GM21717 (cell line): ENCODE results near the gene ADARB2.

Experiments used
- ATAC-seq: cut with Tn5 transposase; IDR thresholded peaks from one replicate; pipeline ENCODE4 v1.9.1; 2021; ENCODE audit warnings: mild to moderate bottlenecking, moderate library complexity; ENCODE audit not compliant: unreplicated experiment

ADARB2 gene

GRCh38 chr10:1380088-1380671 lies 357.1 kb downstream of the ADARB2 start:
- no peak for ATAC-seq

- no peak for ATAC-seq
Observed at GRCh38 chr10:1379601-1380000, 357.7 kb downstream of the ADARB2 start.

- no peak for ATAC-seq
Observed at GRCh38 chr10:1378473-1378872, 358.9 kb downstream of the ADARB2 start.

GRCh38 chr10:1377740-1378397 lies 359.5 kb downstream of the ADARB2 start:
- no peak for ATAC-seq

- ATAC-seq, result no peak
Observed at GRCh38 chr10:1377231-1377630, 360.1 kb downstream of the ADARB2 start.

- no peak for ATAC-seq
Observed at GRCh38 chr10:1376384-1376945, 360.9 kb downstream of the ADARB2 start.

- no peak for ATAC-seq
Observed at GRCh38 chr10:1375346-1376170, 361.8 kb downstream of the ADARB2 start.

GRCh38 chr10:1374511-1375345 lies 362.6 kb downstream of the ADARB2 start:
- ATAC-seq, result no peak

- no peak for ATAC-seq
Observed at GRCh38 chr10:1373287-1373686, 364.0 kb downstream of the ADARB2 start.

- no peak for ATAC-seq
Observed at GRCh38 chr10:1372212-1372611, 365.1 kb downstream of the ADARB2 start.

- no peak for ATAC-seq
Observed at GRCh38 chr10:1370298-1370697, 367.0 kb downstream of the ADARB2 start.

GRCh38 chr10:1369665-1370064 lies 367.7 kb downstream of the ADARB2 start:
- no peak for ATAC-seq

GRCh38 chr10:1369197-1369596 lies 368.1 kb downstream of the ADARB2 start:
- ATAC-seq, result no peak

- no peak for ATAC-seq
Observed at GRCh38 chr10:1368842-1369171, 368.5 kb downstream of the ADARB2 start.

GRCh38 chr10:1367938-1368841 lies 369.1 kb downstream of the ADARB2 start:
- ATAC-seq, result no peak

GRCh38 chr10:1366811-1367425 lies 370.4 kb downstream of the ADARB2 start:
- no peak for ATAC-seq

GRCh38 chr10:1366322-1366691 lies 371.0 kb downstream of the ADARB2 start:
- no peak for ATAC-seq

GRCh38 chr10:1365540-1366321 lies 371.6 kb downstream of the ADARB2 start:
- ATAC-seq, result no peak
